ENCODE results near the gene OGG1. TPM values are rescaled to one million over a fixed set of nuclear protein-coding genes. Genes with fewer than 3 reads are reported as not detected.

Gene OGG1
- total RNA-seq, 1 donor from 2014 or later, result 22.2 TPM

- TF ChIP-seq CTCF (IDR thresholded peaks at IDR 0.05; ENCODE audit: unreplicated experiment), result no peak
- peaks cover 31% of the 10 kb centered on the region for H3K36me3 Mint-ChIP-seq (ENCODE audit: low read depth, unreplicated experiment)
- H3K4me1 Mint-ChIP-seq (ENCODE audit: unreplicated experiment), result peaks cover 20% of the 10 kb centered on the region
- peak; percentile 87 for DNase-seq (ENCODE audit: low spot score)
- peak within 1 kb of the TSS; percentile 97 for H3K4me3 Mint-ChIP-seq (ENCODE audit: unreplicated experiment)
- peaks cover 16% of the 10 kb centered on the region for H3K27me3 Mint-ChIP-seq (ENCODE audit: unreplicated experiment)
- no peaks in the 10 kb centered on the region for H3K9me3 Mint-ChIP-seq (ENCODE audit: unreplicated experiment)
- peak within 1 kb of the TSS; percentile 99 for H3K27ac Mint-ChIP-seq (ENCODE audit: unreplicated experiment)
Observed at GRCh38 chr3:9792405-9793160, 42.8 kb downstream of the OGG1 start, which contains the start of the genes ARPC4 and TADA3. Gene ARPC4, plus strand, starts transcription at chr3:9793082. Its CDS starts 40 bp downstream, at chr3:9793122. Gene TADA3, minus strand, starts transcription at chr3:9792473. Its CDS starts 1,007 bp downstream, at chr3:9791466.

GRCh38 chr3:9793161-9793781 is 43.5 kb downstream of the OGG1 start:
- Mint-ChIP-seq H3K27ac (ENCODE audit: unreplicated experiment) (peak overlapping the region; percentile 99), H3K4me1 (ENCODE audit: unreplicated experiment) (peaks cover 20% of the 10 kb centered on the region), H3K36me3 (ENCODE audit: low read depth, unreplicated experiment) (peaks cover 27% of the 10 kb centered on the region), H3K4me3 (ENCODE audit: unreplicated experiment) (peak overlapping the region; percentile 97), H3K27me3 (ENCODE audit: unreplicated experiment) (peaks cover 16% of the 10 kb centered on the region), H3K9me3 (ENCODE audit: unreplicated experiment) (no peaks in the 10 kb centered on the region)
- no peak for TF ChIP-seq CTCF (IDR thresholded peaks at IDR 0.05; ENCODE audit: unreplicated experiment)
- DNase-seq (ENCODE audit: low spot score), result peak; percentile 17

DNA sequence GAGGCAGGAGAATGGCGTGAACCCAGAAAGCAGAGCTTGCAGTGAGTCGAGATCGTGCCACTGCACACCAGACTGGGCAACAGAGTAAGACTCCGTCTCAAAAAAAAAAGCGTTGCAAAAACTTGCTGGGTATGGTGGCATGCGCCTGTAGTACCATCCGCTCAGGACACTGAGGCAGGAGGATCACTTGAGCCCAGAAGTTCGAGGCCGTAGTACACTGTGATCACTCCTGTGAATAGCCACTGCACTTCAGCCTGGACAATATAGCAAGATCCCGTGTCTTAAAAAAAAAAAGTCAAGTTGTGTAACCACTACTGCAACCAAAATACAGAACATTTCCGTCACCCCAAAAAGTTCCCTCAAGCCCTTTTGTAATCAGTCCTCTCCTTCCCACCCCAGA is 44.6 kb downstream of the OGG1 start:
- Mint-ChIP-seq H3K27me3 (ENCODE audit: unreplicated experiment) (peaks cover 16% of the 10 kb centered on the region), H3K27ac (ENCODE audit: unreplicated experiment) (peak overlapping the region; percentile 88), H3K4me3 (ENCODE audit: unreplicated experiment) (peak overlapping the region; percentile 85), H3K4me1 (ENCODE audit: unreplicated experiment) (peaks cover 20% of the 10 kb centered on the region), H3K36me3 (ENCODE audit: low read depth, unreplicated experiment) (peaks cover 22% of the 10 kb centered on the region), H3K9me3 (ENCODE audit: unreplicated experiment) (no peaks in the 10 kb centered on the region)
- DNase-seq (ENCODE audit: low spot score), result no peak
- no peak for TF ChIP-seq CTCF (IDR thresholded peaks at IDR 0.05; ENCODE audit: unreplicated experiment)

DNA sequence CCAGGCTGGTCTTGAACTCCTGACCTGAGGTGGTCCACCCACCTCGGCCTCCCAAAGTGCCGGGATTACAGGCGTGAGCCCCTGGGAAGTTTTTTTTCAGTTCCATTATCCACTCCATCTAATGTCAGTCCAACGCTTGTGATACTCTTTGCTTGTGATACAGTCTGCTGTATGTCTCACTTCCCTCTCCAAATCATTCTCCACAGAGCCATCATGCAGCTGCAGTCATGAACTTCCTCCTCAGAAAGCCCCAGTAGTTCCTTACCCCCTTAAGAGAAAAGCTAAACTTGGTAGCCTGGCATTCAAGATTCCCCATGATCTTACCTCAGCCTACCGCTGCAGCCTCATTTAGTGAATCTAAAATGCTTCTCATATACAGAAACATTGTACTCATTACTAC is 45.5 kb downstream of the OGG1 start:
- Mint-ChIP-seq H3K4me3 (ENCODE audit: unreplicated experiment) (peak overlapping the region; percentile 73), H3K27me3 (ENCODE audit: unreplicated experiment) (peaks cover 16% of the 10 kb centered on the region), H3K36me3 (ENCODE audit: low read depth, unreplicated experiment) (peaks cover 30% of the 10 kb centered on the region)

More for the DNA sequence above, 45.5 kb downstream of the OGG1 start:
- no peaks in the 10 kb centered on the region for H3K9me3 Mint-ChIP-seq (ENCODE audit: unreplicated experiment)
- no peak for TF ChIP-seq CTCF (IDR thresholded peaks at IDR 0.05; ENCODE audit: unreplicated experiment)
- peak overlapping the region; percentile 72 for H3K27ac Mint-ChIP-seq (ENCODE audit: unreplicated experiment)
- no peak for DNase-seq (ENCODE audit: low spot score)
- peaks cover 20% of the 10 kb centered on the region for H3K4me1 Mint-ChIP-seq (ENCODE audit: unreplicated experiment)
